ENCODE data around the gene CCN5.

DNA sequence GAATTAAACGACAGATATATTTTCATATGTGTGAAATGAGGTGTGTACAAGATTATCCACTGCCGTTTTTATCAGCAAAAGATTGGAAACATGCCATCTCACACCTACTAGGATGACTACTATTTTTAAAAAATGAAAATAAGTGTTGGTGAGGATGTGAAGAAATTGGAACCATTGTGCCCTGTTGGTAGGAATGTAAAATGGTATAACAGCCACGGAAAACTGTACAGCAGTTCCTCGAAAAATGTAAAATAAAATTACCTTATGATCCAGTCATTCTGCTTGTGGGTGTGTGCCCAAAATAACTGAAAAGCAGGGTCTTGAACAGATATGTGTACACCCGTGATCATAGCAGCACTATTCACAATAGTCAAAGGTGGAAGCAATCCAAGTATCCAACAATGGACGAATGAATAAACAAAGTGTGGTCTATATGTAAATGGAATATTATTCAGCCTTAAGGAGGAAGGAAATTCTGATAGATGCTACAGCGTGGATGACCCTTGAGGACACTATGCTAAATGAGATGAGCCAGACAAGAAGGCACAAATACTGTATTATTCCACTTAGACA is 27.0 kb upstream of the CCN5 start:
- TF ChIP-seq, protein P1, sequence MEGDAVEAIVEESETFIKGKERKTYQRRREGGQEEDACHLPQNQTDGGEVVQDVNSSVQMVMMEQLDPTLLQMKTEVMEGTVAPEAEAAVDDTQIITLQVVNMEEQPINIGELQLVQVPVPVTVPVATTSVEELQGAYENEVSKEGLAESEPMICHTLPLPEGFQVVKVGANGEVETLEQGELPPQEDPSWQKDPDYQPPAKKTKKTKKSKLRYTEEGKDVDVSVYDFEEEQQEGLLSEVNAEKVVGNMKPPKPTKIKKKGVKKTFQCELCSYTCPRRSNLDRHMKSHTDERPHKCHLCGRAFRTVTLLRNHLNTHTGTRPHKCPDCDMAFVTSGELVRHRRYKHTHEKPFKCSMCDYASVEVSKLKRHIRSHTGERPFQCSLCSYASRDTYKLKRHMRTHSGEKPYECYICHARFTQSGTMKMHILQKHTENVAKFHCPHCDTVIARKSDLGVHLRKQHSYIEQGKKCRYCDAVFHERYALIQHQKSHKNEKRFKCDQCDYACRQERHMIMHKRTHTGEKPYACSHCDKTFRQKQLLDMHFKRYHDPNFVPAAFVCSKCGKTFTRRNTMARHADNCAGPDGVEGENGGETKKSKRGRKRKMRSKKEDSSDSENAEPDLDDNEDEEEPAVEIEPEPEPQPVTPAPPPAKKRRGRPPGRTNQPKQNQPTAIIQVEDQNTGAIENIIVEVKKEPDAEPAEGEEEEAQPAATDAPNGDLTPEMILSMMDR (IDR thresholded peaks at IDR 0.05; ENCODE audit: low read depth, low read length) = no peak
- TF ChIP-seq EZH2phosphoT487 (IDR thresholded peaks at IDR 0.05; ENCODE audit: low read depth) = no peak

Measured in OCI-LY3 (cell line).